ENCODE measurements around the gene ABCG4. TPM values are rescaled to one million over a fixed set of nuclear protein-coding genes. Genes with fewer than 3 reads are reported as not detected.
"Not testable (repeated sequence)": the region's sequence is repeated elsewhere in the genome, so short reads cannot be mapped to it uniquely, and the experiment has no call there.

ABCG4 gene
- 1.5 TPM for polyA plus RNA-seq (2012; ENCODE audit: insufficient read depth, insufficient read length, low read depth)

- Histone ChIP-seq H3K9me3 (no peaks in the 10 kb centered on the region), H3K27me3 (peaks cover 4% of the 10 kb centered on the region; the same call in 1 of the 2 replicates), H3K4me3 (ENCODE audit: low read depth, low read length) (peak within 1 kb of the TSS; percentile 58), H3K4me1 (no peaks in the 10 kb centered on the region), H3K36me3 (no peaks in the 10 kb centered on the region)
- no peak for TF ChIP-seq CTCF (IDR thresholded peaks at IDR 0.05; ENCODE audit: low read depth, low read length)
- DNase-seq = peak; percentile 55
Observed at GRCh38 chr11:119149018-119149785, at the start of gene ABCG4. ABCG4 (plus strand) TSS chr11:119149052; CDS start chr11:119149966, 914 bp downstream.

GRCh38 chr11:119099711-119100110 lies 49.1 kb upstream of the ABCG4 start:
- H3K4me1 ChIP-seq = peaks cover 4% of the 10 kb centered on the region; the same call in 1 of the 2 replicates
- H3K9me3 ChIP-seq = no peaks in the 10 kb centered on the region
- no peaks in the 10 kb centered on the region for H3K27me3 ChIP-seq
- no peak for DNase-seq
- peak overlapping the region; percentile 97; the same call in 1 of the 2 replicates for H3K4me3 ChIP-seq (ENCODE audit: low read depth, low read length)
- no peak for TF ChIP-seq CTCF (IDR thresholded peaks at IDR 0.05; ENCODE audit: low read depth, low read length)
- peaks cover 18% of the 10 kb centered on the region for H3K36me3 ChIP-seq

- peak overlapping the region; percentile 97 for H3K4me3 ChIP-seq (ENCODE audit: low read depth, low read length)
- peak; percentile 70 for TF ChIP-seq CTCF (IDR thresholded peaks at IDR 0.05; ENCODE audit: low read depth, low read length)
- peaks cover 18% of the 10 kb centered on the region for H3K36me3 ChIP-seq
- H3K9me3 ChIP-seq = no peaks in the 10 kb centered on the region
- H3K27me3 ChIP-seq = no peaks in the 10 kb centered on the region
- peaks cover 4% of the 10 kb centered on the region; the same call in 1 of the 2 replicates for H3K4me1 ChIP-seq
- DNase-seq = peak; percentile 41
Observed at GRCh38 chr11:119100246-119100970, 48.4 kb upstream of the ABCG4 start.

- Histone ChIP-seq H3K9me3 (no peaks in the 10 kb centered on the region), H3K27me3 (no peaks in the 10 kb centered on the region), H3K4me1 (peaks cover under 1% of the 10 kb centered on the region), H3K36me3 (peaks cover 18% of the 10 kb centered on the region), H3K4me3 (ENCODE audit: low read depth, low read length) (peak overlapping the region; percentile 97)
- no peak for DNase-seq
- no peak for TF ChIP-seq CTCF (IDR thresholded peaks at IDR 0.05; ENCODE audit: low read depth, low read length)
Observed at GRCh38 chr11:119100994-119101758, 47.7 kb upstream of the ABCG4 start.

- Histone ChIP-seq H3K4me3 (ENCODE audit: low read depth, low read length) (peak within 1 kb of the TSS; percentile 97), H3K4me1 (peaks cover 6% of the 10 kb centered on the region), H3K36me3 (peaks cover 14% of the 10 kb centered on the region), H3K9me3 (no peaks in the 10 kb centered on the region), H3K27me3 (no peaks in the 10 kb centered on the region)
- TF ChIP-seq CTCF (IDR thresholded peaks at IDR 0.05; ENCODE audit: low read depth, low read length) = no peak
- DNase-seq = peak; percentile 93
Observed at GRCh38 chr11:119101759-119102423, 47.0 kb upstream of the ABCG4 start, which contains the start of gene DPAGT1. DPAGT1 (minus strand) TSS chr11:119101853; CDS start chr11:119101655, 198 bp downstream.

GRCh38 chr11:119103161-119103664 lies 45.6 kb upstream of the ABCG4 start:
- H3K4me3 ChIP-seq (ENCODE audit: low read depth, low read length) = peak overlapping the region; percentile 97
- H3K27me3 ChIP-seq, H3K36me3 ChIP-seq, DNase-seq, H3K9me3 ChIP-seq, H3K4me1 ChIP-seq: not testable (repeated sequence)
